IMR-90 (cell line): ENCODE data around the gene STX11. TPM values are rescaled to one million over a fixed set of nuclear protein-coding genes. Genes with fewer than 3 reads are reported as not detected.

ENCODE experiments used
- ATAC-seq: fragments of 200-7000 bp; cut with Tn5 transposase; 2 replicates; pipeline ENCODE4 v1.9.1; 2020; ENCODE audit warnings: low read depth, mild to moderate bottlenecking, moderate library complexity
- BruUV-seq: library from RNA; stranded (reverse); fragments of 400-500 nt; replicated peaks from 2 replicates; lab custom pipeline; 2021; lab: Mats Ljungman, UMichigan
- CTCF ChIA-PET: fragments of 300-600 bp; formaldehyde crosslinking; extraction: SDS; loops from one replicate; lab custom pipeline; 2021; ENCODE audit warnings: antibody characterized with exemption; lab: Yijun Ruan, JAX
- POLR2A ChIA-PET: fragments of 300-600 bp; sonication (Branson Sonifier 250); formaldehyde crosslinking; loops from one replicate; lab custom pipeline; 2022; ENCODE audit warnings: antibody characterized with exemption; ENCODE audit not compliant: unreplicated experiment; lab: Charles Lee
- DNase-seq: peaks from one replicate; pipeline ENCODE4 v3.0.0; 2013
- H2AFZ ChIP-seq: replicated peaks from 2 replicates; pipeline ENCODE3; 2013; ENCODE audit warnings: low read length, mild to moderate bottlenecking; ENCODE audit not compliant: poor library complexity
- H2AK5ac ChIP-seq: 2 replicates; pipeline ENCODE4 v1.6.1; 2013; ENCODE audit warnings: low read depth, low read length, inconsistent platforms
- H2AK9ac ChIP-seq: replicated peaks from 2 replicates; pipeline ENCODE3; 2013; ENCODE audit warnings: mild to moderate bottlenecking, low read depth, low read length, moderate library complexity; ENCODE audit not compliant: poor library complexity
- H2BK120ac ChIP-seq: 2 replicates; pipeline ENCODE4 v1.6.1; 2013; ENCODE audit warnings: low read depth, low read length, inconsistent platforms
- H2BK15ac ChIP-seq: 3 replicates; pipeline ENCODE4 v1.6.1; 2013; ENCODE audit warnings: low read depth, low read length, inconsistent platforms
- H2BK20ac ChIP-seq: 2 replicates; pipeline ENCODE4 v1.6.1; 2013; ENCODE audit warnings: low read depth, mild to moderate bottlenecking, inconsistent platforms, low read length, moderate library complexity
- H2BK5ac ChIP-seq: 2 replicates; pipeline ENCODE4 v1.6.1; 2013; ENCODE audit warnings: mild to moderate bottlenecking, low read depth, low read length, inconsistent platforms; ENCODE audit not compliant: poor library complexity, severe bottlenecking
- H3K14ac ChIP-seq: replicated peaks from 2 replicates; pipeline ENCODE4 v1.6.1; 2013; ENCODE audit warnings: low read depth, low read length, inconsistent platforms
- H3K18ac ChIP-seq: 2 replicates; pipeline ENCODE4 v1.6.1; 2013; ENCODE audit warnings: low read depth, low read length, control low read depth
- H3K23ac ChIP-seq: 2 replicates; pipeline ENCODE4 v1.6.1; 2013; ENCODE audit warnings: low read depth, low read length, inconsistent platforms
- H3K27ac ChIP-seq: 2 replicates; pipeline ENCODE4 v1.5.1; 2013; ENCODE audit warnings: mild to moderate bottlenecking, control low read depth, low read length; ENCODE audit not compliant: insufficient read depth
- H3K27me3 ChIP-seq: 2 replicates; pipeline ENCODE4 v1.6.1; 2013; ENCODE audit warnings: low read length; ENCODE audit not compliant: control insufficient read depth, insufficient read depth
- H3K36me3 ChIP-seq: 2 replicates; pipeline ENCODE4 v1.6.1; 2013; ENCODE audit warnings: low read length, mixed read lengths; ENCODE audit not compliant: control insufficient read depth, insufficient read depth
- H3K4ac ChIP-seq: 2 replicates; pipeline ENCODE4 v1.6.1; 2013; ENCODE audit warnings: low read depth, low read length, inconsistent platforms
- H3K4me1 ChIP-seq: 2 replicates; pipeline ENCODE4 v1.6.1; 2013; ENCODE audit warnings: low read length, mixed read lengths; ENCODE audit not compliant: control insufficient read depth, insufficient read depth
- H3K4me2 ChIP-seq: 2 replicates; pipeline ENCODE4 v1.6.1; 2013; ENCODE audit warnings: low read depth, mild to moderate bottlenecking, control low read depth, low read length, moderate library complexity
- H3K4me3 ChIP-seq: 2 replicates; pipeline ENCODE4 v1.5.1; 2013; ENCODE audit warnings: low read depth, mild to moderate bottlenecking, control low read depth, low read length, moderate library complexity; ENCODE audit not compliant: insufficient read depth
- H3K56ac ChIP-seq: 2 replicates; pipeline ENCODE4 v1.6.1; 2013; ENCODE audit warnings: low read length, inconsistent platforms; ENCODE audit not compliant: insufficient read depth; ENCODE audit errors: extremely low read depth
- H3K79me1 ChIP-seq, 2 experiments: 2 replicates each; pipeline ENCODE4 v1.6.1; 2013; ENCODE audit warnings: low read length in 2 of 2, inconsistent platforms in 1 of 2, low read depth in 1 of 2
- H3K9ac ChIP-seq: 2 replicates; pipeline ENCODE4 v1.6.1; 2013; ENCODE audit warnings: low read depth, low read length, control low read depth
- H3K9me1 ChIP-seq: 2 replicates; pipeline ENCODE4 v1.6.1; 2013; ENCODE audit warnings: low read length, inconsistent platforms; ENCODE audit not compliant: insufficient read depth
- H3K9me3 ChIP-seq: 2 replicates; pipeline ENCODE4 v1.6.1; 2013; ENCODE audit warnings: low read length; ENCODE audit not compliant: control insufficient read depth, insufficient read depth
- H4K20me1 ChIP-seq: 2 replicates; pipeline ENCODE4 v1.6.1; 2013; ENCODE audit warnings: low read length, inconsistent platforms; ENCODE audit not compliant: insufficient read depth
- H4K5ac ChIP-seq: 2 replicates; pipeline ENCODE4 v1.6.1; 2013; ENCODE audit warnings: mild to moderate bottlenecking, low read depth, low read length, control low read depth
- H4K8ac ChIP-seq, 2 experiments: 2 replicates each; pipeline ENCODE4 v1.6.1; 2013; ENCODE audit warnings: low read depth in 2 of 2, low read length in 2 of 2, control low read depth in 1 of 2, inconsistent platforms in 1 of 2
- H4K91ac ChIP-seq: 2 replicates; pipeline ENCODE4 v1.6.1; 2013; ENCODE audit warnings: low read depth, low read length, inconsistent platforms; ENCODE audit not compliant: insufficient read depth
- BHLHE40 ChIP-seq: fragments of 150-350 bp; IDR thresholded peaks from 2 replicates; pipeline ENCODE4 v1.6.1; 2016; ENCODE audit warnings: mild to moderate bottlenecking, low read depth, low read length
- CEBPB ChIP-seq: IDR thresholded peaks from 2 replicates; pipeline ENCODE4 v1.6.1; 2012; ENCODE audit warnings: low read depth, low read length, improper control_type of control experiment
- CHD1 ChIP-seq: IDR thresholded peaks from 2 replicates; pipeline ENCODE4 v1.6.1; 2012; ENCODE audit warnings: low read depth, low read length, improper control_type of control experiment
- MAFK ChIP-seq: IDR thresholded peaks from 2 replicates; pipeline ENCODE4 v1.6.1; 2012; ENCODE audit warnings: low read depth, low read length, improper control_type of control experiment
- MXI1 ChIP-seq: IDR thresholded peaks from 2 replicates; pipeline ENCODE4 v1.6.1; 2012; ENCODE audit warnings: low read depth, mild to moderate bottlenecking, low read length, moderate library complexity, borderline replicate concordance
- RAD21 ChIP-seq: IDR thresholded peaks from 2 replicates; pipeline ENCODE4 v1.6.1; 2012; ENCODE audit warnings: low read length, improper control_type of control experiment
- RFX5 ChIP-seq: IDR thresholded peaks from 2 replicates; pipeline ENCODE4 v1.8.0; 2012; ENCODE audit warnings: low read depth, mild to moderate bottlenecking, low read length, moderate library complexity
- SMC3 ChIP-seq: fragments of 150-350 bp; IDR thresholded peaks from 2 replicates; pipeline ENCODE4 v1.6.1; 2016; ENCODE audit warnings: low read depth, mild to moderate bottlenecking, antibody characterized with exemption, low read length, moderate library complexity
- WGBS, 2 experiments: methylation state at CpG; one replicate each; pipeline versions ENCODE4 v1.1.5 to v1.1.7; 2013; ENCODE audit warnings: missing lambda C conversion rate in 2 of 2; ENCODE audit not compliant: insufficient read length in 1 of 2; ENCODE audit errors: extremely low coverage in 2 of 2; 5-methylcytosine and 5-hydroxymethylcytosine counted together
- dilution Hi-C: fragments of 300-500 bp; cut with HindIII; formaldehyde crosslinking; loops from one replicate; pipeline ENCODE4 v1.14.3; 2018; ENCODE audit warnings: low sequenced_read_pairs; ENCODE audit not compliant: unreplicated experiment
- in situ Hi-C: fragments of 300-500 bp; cut with MboI; formaldehyde crosslinking; loops from 3 replicates; pipeline ENCODE4 v1.14.3; 2019; ENCODE audit warnings: low sequenced_read_pairs, inconsistent platforms, mixed read lengths
- intact Hi-C: fragments of 100-400 bp; cut with micrococcal nuclease; formaldehyde crosslinking; loops from 2 replicates; pipeline ENCODE4 v1.10.0; 2022
- polyA plus RNA-seq, 3 experiments: library from polyadenylated mRNA; depleted of rRNA; stranded (reverse); fragments of >200 nt; gene quantifications; 2 replicates each; pipeline ENCODE4 v1.2.3, GENCODE V29; 2012; ENCODE audit warnings: low replicate concordance in 1 of 3
- total RNA-seq: library from RNA; depleted of rRNA; stranded (reverse); fragments of >200 nt; gene quantifications from 2 replicates; pipeline ENCODE4 v1.2.3, GENCODE V29; 2012

The STX11 gene
- total and polyA plus RNA-seq, 2 of the 4 experiments (the other 2 are of a cell fraction): 0.54 to 0.68 TPM

DNA sequence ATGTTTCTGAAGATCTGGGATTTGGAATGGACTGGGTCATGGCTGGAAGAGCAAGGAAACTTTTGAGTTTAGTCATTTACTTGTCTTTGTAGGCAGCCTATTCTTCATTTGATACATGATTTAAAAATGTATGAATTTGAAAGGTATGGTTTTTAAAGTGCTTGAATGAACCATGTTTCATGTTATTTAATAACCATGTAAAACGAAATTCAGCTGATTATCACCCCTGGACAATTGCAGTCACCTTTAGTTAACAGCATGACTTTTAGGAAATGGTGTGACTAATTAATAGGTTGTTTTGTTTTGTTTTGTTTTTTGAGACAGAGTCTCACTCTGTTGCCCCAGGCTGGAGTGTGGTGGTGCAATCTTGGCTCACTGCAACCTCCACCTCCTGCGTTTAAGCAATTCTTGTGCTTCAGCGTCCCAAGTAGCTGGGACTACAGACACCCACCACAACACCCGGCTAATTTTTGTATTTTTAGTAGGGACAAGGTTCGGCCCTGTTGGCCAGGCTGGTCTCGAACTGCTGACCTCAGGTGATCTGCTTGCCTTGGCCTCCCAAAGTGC, 2.1 kb downstream of the STX11 start:
- intact Hi-C loops: loop anchor here (5.0 kb wide), 1 partner anchor 45 kb away; no protein-coding TSS in a partner anchor

More for the DNA sequence above, 2.1 kb downstream of the STX11 start:
- dilution Hi-C loops: no loop called here
- no peak overlapping the region for H2BK5ac ChIP-seq
- no peak overlapping the region for H2AK9ac ChIP-seq
- H3K9me3 ChIP-seq: no peaks in the 10 kb centered on the region
- no TSS peak for BruUV-seq
- no peak overlapping the region for H4K91ac ChIP-seq
- H4K20me1 ChIP-seq: no peaks in the 10 kb centered on the region
- in situ Hi-C loops: no loop called here
- ChIA-PET POLR2A (no interaction called here), CTCF (no interaction called here)
- H3K4me3 ChIP-seq: no peak overlapping the region
- H4K5ac ChIP-seq: no peak overlapping the region
- peaks cover 3% of the 10 kb centered on the region; the same call in 1 of the 2 replicates for H3K4me1 ChIP-seq
- no peak overlapping the region for H3K27ac ChIP-seq
- no peak overlapping the region for H3K56ac ChIP-seq
- H2BK15ac ChIP-seq: no peak overlapping the region
- no peaks in the 10 kb centered on the region for H3K36me3 ChIP-seq
- H3K4me2 ChIP-seq: no peak overlapping the region
- H3K9ac ChIP-seq: no peak overlapping the region
- H3K9me1 ChIP-seq: peaks cover 7% of the 10 kb centered on the region
- no CpG with 5 or more reads among the region's 6 CpGs for WGBS, 2 experiments
- no peak for TF ChIP-seq CEBPB
- no peak for TF ChIP-seq CHD1
- no peak for TF ChIP-seq RFX5
- no peak for TF ChIP-seq BHLHE40
- no peak for TF ChIP-seq MXI1
- TF ChIP-seq MAFK: no peak
- no peak for TF ChIP-seq RAD21
- no peak for TF ChIP-seq SMC3
- no peak overlapping the region for H2BK20ac ChIP-seq
- no peaks in the 10 kb centered on the region for H3K79me1 ChIP-seq
- no peak for ATAC-seq
- no peak overlapping the region for H3K23ac ChIP-seq
- peaks cover 13% of the 10 kb centered on the region for H3K27me3 ChIP-seq
- H3K14ac ChIP-seq: no peak overlapping the region
- H3K4ac ChIP-seq: no peak overlapping the region
- H3K18ac ChIP-seq: no peak overlapping the region
- DNase-seq: no peak
- H2AFZ ChIP-seq: no peak overlapping the region
- no peak overlapping the region for H2BK120ac ChIP-seq
- no peak overlapping the region for H4K8ac ChIP-seq
- H2AK5ac ChIP-seq: no peak overlapping the region
